OCI-M1 (cell line): Measurements from ENCODE around the gene TRERF1.
"Not testable (repeated sequence)": the region's sequence is repeated elsewhere in the genome, so short reads cannot be mapped to it uniquely, and the experiment has no call there.

ENCODE experiments used
- DNase-seq: peaks from one replicate; lab custom pipeline; 2025; lab: John Stamatoyannopoulos, UW

TRERF1 gene

GRCh38 chr6:42220807-42221206 lies 230.9 kb downstream of the TRERF1 start:
- no peak for DNase-seq

GRCh38 chr6:42217519-42218367 lies 234.0 kb downstream of the TRERF1 start, which contains the start of gene MRPS10:
TSS of gene MRPS10 (minus strand) at chr6:42217861. CDS start at chr6:42217849, 12 bp downstream.
- peak; percentile 98 for DNase-seq

- DNase-seq, result peak; percentile 61
Measured at GRCh38 chr6:42217157-42217518, 234.6 kb downstream of the TRERF1 start.

GRCh38 chr6:42216495-42216894 lies 235.2 kb downstream of the TRERF1 start:
- DNase-seq, result not testable (repeated sequence)

GRCh38 chr6:42212442-42212841 lies 239.3 kb downstream of the TRERF1 start:
- DNase-seq, result no peak

GRCh38 chr6:42211726-42212125 lies 240.0 kb downstream of the TRERF1 start:
- no peak for DNase-seq

- DNase-seq, result no peak
Measured at GRCh38 chr6:42210551-42210950, 241.2 kb downstream of the TRERF1 start.

- not testable (repeated sequence) for DNase-seq
Measured at GRCh38 chr6:42207559-42207958, 244.2 kb downstream of the TRERF1 start.

GRCh38 chr6:42204768-42205282 lies 246.9 kb downstream of the TRERF1 start:
- no peak for DNase-seq

GRCh38 chr6:42203183-42203582 lies 248.5 kb downstream of the TRERF1 start:
- no peak for DNase-seq

- not testable (repeated sequence) for DNase-seq
Measured at GRCh38 chr6:42202131-42202915, 249.4 kb downstream of the TRERF1 start.

- DNase-seq, result no peak
Measured at GRCh38 chr6:42201382-42201781, 250.3 kb downstream of the TRERF1 start.

GRCh38 chr6:42200035-42200434 lies 251.7 kb downstream of the TRERF1 start:
- DNase-seq, result peak; percentile 47

- DNase-seq, result peak; percentile 99
Measured at GRCh38 chr6:42199106-42199981, 252.4 kb downstream of the TRERF1 start.

GRCh38 chr6:42197555-42198362 lies 254.0 kb downstream of the TRERF1 start:
- DNase-seq, result peak; percentile 59

GRCh38 chr6:42195415-42195814 lies 256.3 kb downstream of the TRERF1 start:
- DNase-seq, result no peak

- DNase-seq, result no peak
Measured at GRCh38 chr6:42194056-42194455, 257.7 kb downstream of the TRERF1 start.

- DNase-seq, result no peak
Measured at GRCh38 chr6:42193491-42193894, 258.2 kb downstream of the TRERF1 start.

- DNase-seq, result not testable (repeated sequence)
Measured at GRCh38 chr6:42192385-42192784, 259.3 kb downstream of the TRERF1 start.

GRCh38 chr6:42190554-42191183 lies 261.1 kb downstream of the TRERF1 start:
- DNase-seq, result peak; percentile 32
